KMS-11 (cell line): Measurements from ENCODE around the gene CD68.

Experiments used
- H2AFZ ChIP-seq: fragments of 200-600 bp; sonication (generic); 2 replicates; pipeline ENCODE4 v1.6.1; 2016; ENCODE audit warnings: antibody characterized with exemption, mixed run types, low read depth
- H3K27ac ChIP-seq: fragments of 200-600 bp; sonication (generic); 2 replicates; pipeline ENCODE4 v1.6.1; 2016; ENCODE audit warnings: mild to moderate bottlenecking, mixed run types
- H3K27me3 ChIP-seq: fragments of 200-600 bp; sonication (generic); 2 replicates; pipeline ENCODE4 v1.6.1; 2017; ENCODE audit warnings: mild to moderate bottlenecking, low read depth, mixed run types, moderate library complexity; ENCODE audit not compliant: insufficient read depth
- H3K36me3 ChIP-seq: fragments of 200-600 bp; sonication (generic); 2 replicates; pipeline ENCODE4 v1.6.1; 2017; ENCODE audit warnings: mild to moderate bottlenecking, mixed run types; ENCODE audit not compliant: insufficient read depth
- H3K4me1 ChIP-seq: fragments of 200-600 bp; sonication (generic); 2 replicates; pipeline ENCODE4 v1.6.1; 2016; ENCODE audit warnings: mild to moderate bottlenecking, low read depth, mixed run types; ENCODE audit not compliant: poor library complexity, severe bottlenecking
- H3K4me2 ChIP-seq: fragments of 200-600 bp; sonication (generic); 2 replicates; pipeline ENCODE4 v1.7.0; 2016; ENCODE audit warnings: mild to moderate bottlenecking, mixed run types
- H3K4me3 ChIP-seq: fragments of 200-600 bp; sonication (generic); IDR thresholded peaks from 2 replicates; pipeline ENCODE4 v1.6.1; 2017; ENCODE audit warnings: low read depth, low read length, mixed read lengths; ENCODE audit not compliant: insufficient read depth
- H3K79me2 ChIP-seq: fragments of 200-600 bp; sonication (generic); 2 replicates; pipeline ENCODE4 v1.6.1; 2016; ENCODE audit warnings: low read depth, mixed run types; ENCODE audit not compliant: insufficient read depth
- H3K9ac ChIP-seq: fragments of 200-600 bp; sonication (generic); 2 replicates; pipeline ENCODE4 v1.6.1; 2016; ENCODE audit warnings: mild to moderate bottlenecking, mixed run types
- H4K20me1 ChIP-seq: fragments of 200-600 bp; sonication (generic); 2 replicates; pipeline ENCODE4 v1.6.1; 2016; ENCODE audit warnings: mild to moderate bottlenecking, mixed run types; ENCODE audit not compliant: insufficient read depth
- CTCF ChIP-seq: fragments of 200-600 bp; sonication (generic); conservative IDR thresholded peaks from 2 replicates; pipeline ENCODE4 v1.6.1; 2017; ENCODE audit warnings: low read depth, mild to moderate bottlenecking, antibody characterized with exemption, low read length, moderate library complexity, mixed read lengths

CD68 gene

GRCh38 chr17:7587420-7588151 is 8.1 kb downstream of the CD68 start:
- Histone ChIP-seq H3K27me3 (no peaks in the 10 kb centered on the region), H4K20me1 (no peaks in the 10 kb centered on the region), H3K36me3 (no peaks in the 10 kb centered on the region), H3K4me3 (no peak overlapping the region), H3K27ac (no peak overlapping the region), H2AFZ (no peak overlapping the region), H3K4me1 (no peaks in the 10 kb centered on the region), H3K9ac (no peak overlapping the region), H3K4me2 (no peak overlapping the region), H3K79me2 (no peaks in the 10 kb centered on the region)
- TF ChIP-seq CTCF, result no peak

- no peak overlapping the region for H3K9ac ChIP-seq
Observed at GRCh38 chr17:7588553-7589203, 9.2 kb downstream of the CD68 start.

GRCh38 chr17:7589204-7589868 is 9.9 kb downstream of the CD68 start:
- no peak overlapping the region for H3K4me3 ChIP-seq
- no peaks in the 10 kb centered on the region for H3K4me1 ChIP-seq
- no peak overlapping the region for H3K9ac ChIP-seq
- no peak overlapping the region for H3K27ac ChIP-seq
- no peak for TF ChIP-seq CTCF
- no peak overlapping the region for H2AFZ ChIP-seq
- no peaks in the 10 kb centered on the region for H3K27me3 ChIP-seq
- no peaks in the 10 kb centered on the region for H3K79me2 ChIP-seq
- H3K4me2 ChIP-seq, result no peak overlapping the region
- H3K36me3 ChIP-seq, result no peaks in the 10 kb centered on the region
- no peaks in the 10 kb centered on the region for H4K20me1 ChIP-seq

More at GRCh38 chr17:7588553-7589203, 9.2 kb downstream of the CD68 start:
- no peaks in the 10 kb centered on the region for H4K20me1 ChIP-seq
- H3K27ac ChIP-seq, result no peak overlapping the region
- no peak for TF ChIP-seq CTCF
- H3K4me3 ChIP-seq, result no peak overlapping the region
- H3K79me2 ChIP-seq, result no peaks in the 10 kb centered on the region
- H3K4me2 ChIP-seq, result no peak overlapping the region
- no peaks in the 10 kb centered on the region for H3K4me1 ChIP-seq
- H3K27me3 ChIP-seq, result no peaks in the 10 kb centered on the region
- no peaks in the 10 kb centered on the region for H3K36me3 ChIP-seq
- no peak overlapping the region for H2AFZ ChIP-seq

GRCh38 chr17:7589891-7590691 is 10.7 kb downstream of the CD68 start, which contains the start of gene SOX15:
TSS of gene SOX15 (minus strand) at chr17:7590094. CDS start at chr17:7589676, 418 bp downstream.
- no peaks in the 10 kb centered on the region for H3K36me3 ChIP-seq

More at GRCh38 chr17:7589891-7590691, 10.7 kb downstream of the CD68 start, which contains the start of gene SOX15:
- Histone ChIP-seq H3K4me3 (no peak within 1 kb of the TSS), H3K9ac (no peak within 1 kb of the TSS), H3K4me2 (no peak within 1 kb of the TSS), H2AFZ (no peak within 1 kb of the TSS), H3K27ac (no peak within 1 kb of the TSS), H4K20me1 (no peaks in the 10 kb centered on the region), H3K27me3 (no peaks in the 10 kb centered on the region), H3K79me2 (no peaks in the 10 kb centered on the region), H3K4me1 (no peaks in the 10 kb centered on the region)
- TF ChIP-seq CTCF, result no peak
